HepG2 (cell line): ENCODE data around the gene RBPJ. TPM values are rescaled to one million over a fixed set of nuclear protein-coding genes. Genes with fewer than 3 reads are reported as not detected.

Experiments
- ATAC-seq: fragments of 200-7000 bp; cut with Tn5 transposase; 3 replicates; pipeline ENCODE4 v1.9.1; 2020; ENCODE audit warnings: mild to moderate bottlenecking, moderate library complexity
- BruUV-seq: library from RNA; stranded (reverse); fragments of 400-500 nt; replicated peaks from 2 replicates; lab custom pipeline; 2021; lab: Mats Ljungman, UMichigan
- CTCF ChIA-PET: fragments of 300-600 bp; formaldehyde crosslinking; extraction: SDS; loops from one replicate; lab custom pipeline; 2021; ENCODE audit warnings: low total read pairs, inconsistent platforms, low intra/inter-chr PET ratio; lab: Yijun Ruan, JAX
- POLR2A ChIA-PET: fragments of 350-600 bp; sonication (Branson Sonifier 250); formaldehyde crosslinking; loops from one replicate; lab custom pipeline; 2020; ENCODE audit warnings: antibody characterized with exemption, inconsistent platforms; lab: Yijun Ruan, JAX
- DNase-seq: peaks from one replicate; pipeline ENCODE4 v3.0.0-alpha.2; 2015; ENCODE audit warnings: low spot score
- FAIRE-seq: peaks from 3 replicates; lab custom pipeline; 2011; peaks lifted over from hg19 to GRCh38; lab: Jason Lieb, UNC
- H2AFZ ChIP-seq: one replicate; pipeline ENCODE4 v1.6.1; 2011; ENCODE audit warnings: low read length, inconsistent platforms
- H3K27ac ChIP-seq: fragments of 300-600 bp; 3 replicates; pipeline ENCODE4 v1.8.0; 2011; ENCODE audit warnings: mixed run types, mild to moderate bottlenecking, mixed read lengths, low read length, inconsistent platforms; ENCODE audit not compliant: insufficient read depth; ENCODE audit errors: extremely low read length
- H3K27me3 ChIP-seq, 2 experiments: fragments of 200-600 bp in 1 of 2; 2 replicates in 1 of 2; 3 replicates in 1 of 2; pipeline versions ENCODE4 v1.6.0 to v1.8.0; 2011; ENCODE audit warnings: low read length in 2 of 2, mild to moderate bottlenecking in 2 of 2, moderate library complexity in 2 of 2, inconsistent platforms in 1 of 2; ENCODE audit not compliant: insufficient read depth in 2 of 2, control insufficient read depth in 1 of 2
- H3K36me3 ChIP-seq, 2 experiments: fragments of 200-600 bp in 1 of 2; replicated peaks in 1 of 2; 2 replicates in 1 of 2; 3 replicates in 1 of 2; pipeline versions ENCODE4 v1.5.1 to v1.8.0; 2011; ENCODE audit warnings: low read length in 2 of 2, inconsistent platforms in 1 of 2; ENCODE audit not compliant: insufficient read depth in 2 of 2, control insufficient read depth in 1 of 2
- H3K4me1 ChIP-seq: 2 replicates; pipeline ENCODE4 v1.5.1; 2012; ENCODE audit warnings: low read length, inconsistent platforms; ENCODE audit not compliant: insufficient read depth
- H3K4me2 ChIP-seq: 2 replicates; pipeline ENCODE4 v1.6.0; 2011; ENCODE audit warnings: low read depth, low read length, inconsistent platforms
- H3K4me3 ChIP-seq, 3 experiments: fragments of 200-600 bp in 1 of 3; sonication (generic), shearing (Covaris generic) in 1 of 3; replicated peaks in 1 of 3; 2 replicates each; pipeline ENCODE4 v1.5.1; 2011 to 2016; ENCODE audit warnings: low read length in 3 of 3, inconsistent platforms in 2 of 3, low read depth in 2 of 3, mild to moderate bottlenecking in 2 of 3, control low read depth in 1 of 3, mixed read lengths in 1 of 3; ENCODE audit not compliant: insufficient read depth in 1 of 3
- H3K79me2 ChIP-seq: one replicate; pipeline ENCODE4 v1.6.1; 2011; ENCODE audit warnings: low read length, inconsistent platforms; ENCODE audit not compliant: insufficient read depth
- H3K9ac ChIP-seq: 2 replicates; pipeline ENCODE4 v1.6.0; 2011; ENCODE audit warnings: mild to moderate bottlenecking, low read depth, low read length, inconsistent platforms; ENCODE audit not compliant: insufficient read depth
- H3K9me3 ChIP-seq: 2 replicates; pipeline ENCODE4 v1.5.1; 2012; ENCODE audit warnings: mild to moderate bottlenecking, low read length
- H4K20me1 ChIP-seq: 2 replicates; pipeline ENCODE4 v1.6.0; 2011; ENCODE audit warnings: inconsistent platforms, mild to moderate bottlenecking, low read length, moderate library complexity; ENCODE audit not compliant: insufficient read depth
- CAMTA2 ChIP-seq: sonication (generic); formaldehyde crosslinking; IDR thresholded peaks from 2 replicates; pipeline ENCODE4 v1.4.0; 2020; ENCODE audit warnings: mild to moderate bottlenecking, missing genetic modification reagents, borderline replicate concordance
- FOXA1 ChIP-seq, 2 experiments: fragments of 450-650 bp in 1 of 2; sonication (generic) in 1 of 2; formaldehyde crosslinking in 1 of 2; IDR thresholded peaks; 2 replicates each; pipeline versions ENCODE4 v1.4.0 to v1.6.1; 2016 to 2020; ENCODE audit warnings: missing genetic modification reagents in 1 of 2
- FOXA3 ChIP-seq: IDR thresholded peaks from 2 replicates; pipeline ENCODE4 v1.6.1; 2016; ENCODE audit warnings: missing genetic modification reagents, missing compliant biosample characterization
- FOXK2 ChIP-seq: fragments of 450-650 bp; IDR thresholded peaks from 2 replicates; pipeline ENCODE4 v1.6.1; 2016
- MEF2D ChIP-seq: sonication (generic); formaldehyde crosslinking; IDR thresholded peaks from 2 replicates; pipeline ENCODE4 v1.5.1; 2020; ENCODE audit warnings: mild to moderate bottlenecking, missing genetic modification reagents
- NFYC ChIP-seq: IDR thresholded peaks from 2 replicates; pipeline ENCODE4 v1.6.1; 2016; ENCODE audit warnings: missing genetic modification reagents, missing compliant biosample characterization
- NONO ChIP-seq, 2 experiments: fragments of 450-650 bp in 1 of 2; sonication (generic) in 1 of 2; formaldehyde crosslinking in 1 of 2; IDR thresholded peaks in 1 of 2; conservative IDR thresholded peaks in 1 of 2; 2 replicates each; pipeline versions ENCODE4 v1.6.1 to v1.8.0; 2017 to 2022; ENCODE audit warnings: mild to moderate bottlenecking in 1 of 2, missing genetic modification reagents in 1 of 2, moderate library complexity in 1 of 2
- POLR2AphosphoS2 ChIP-seq: IDR thresholded peaks from 2 replicates; pipeline ENCODE4 v1.6.1; 2011; ENCODE audit warnings: low read depth, low read length, improper control_type of control experiment
- SP5 ChIP-seq: IDR thresholded peaks from 2 replicates; pipeline ENCODE4 v1.6.1; 2016; ENCODE audit warnings: low read depth, borderline replicate concordance
- TAF15 ChIP-seq: fragments of 200-400 bp; formaldehyde crosslinking; IDR thresholded peaks from one replicate; pipeline ENCODE4 v1.6.1; 2018; ENCODE audit warnings: mild to moderate bottlenecking, low read depth, low read length; ENCODE audit not compliant: poor library complexity, severe bottlenecking
- ZBTB33 ChIP-seq: sonication (generic); formaldehyde crosslinking; IDR thresholded peaks from 2 replicates; pipeline ENCODE4 v1.4.0; 2020; ENCODE audit warnings: missing genetic modification reagents
- ZNF331 ChIP-seq: sonication (generic); formaldehyde crosslinking; IDR thresholded peaks from 2 replicates; pipeline ENCODE4 v1.4.0; 2020; ENCODE audit warnings: missing genetic modification reagents
- ZNF468 ChIP-seq: sonication (generic); formaldehyde crosslinking; IDR thresholded peaks from 2 replicates; pipeline ENCODE4 v1.8.0; 2022; ENCODE audit warnings: mild to moderate bottlenecking, moderate library complexity, missing genetic modification reagents
- ZNF660 ChIP-seq: sonication (generic); formaldehyde crosslinking; IDR thresholded peaks from 2 replicates; pipeline ENCODE4 v1.5.1; 2020; ENCODE audit warnings: mild to moderate bottlenecking, low read depth, missing genetic modification reagents, borderline replicate concordance
- WGBS: methylation state at CpG from one replicate; pipeline ENCODE4 v1.1.6; 2017; ENCODE audit warnings: low lambda C conversion rate; 5-methylcytosine and 5-hydroxymethylcytosine counted together
- in situ Hi-C: cut with HindIII; loops from 2 replicates; pipeline ENCODE4 v1.10.0; 2017; ENCODE audit warnings: low pct_unique_long_range_greater_than_20kb; ENCODE audit not compliant: extremely low pct_ligation_motif_present
- intact Hi-C: fragments of 100-400 bp; cut with micrococcal nuclease; formaldehyde crosslinking; loops from one replicate; pipeline ENCODE4 v1.10.0; 2022; ENCODE audit not compliant: unreplicated experiment
- polyA plus RNA-seq, 8 experiments: library from polyadenylated mRNA; depleted of rRNA in 3 of 8; stranded (reverse) in 7 of 8; unstranded in 1 of 8; fragments of >200 nt; fragmentation: Illumina TruSeq in 4 of 8; extraction: Trizol in 4 of 8; gene quantifications; 2 replicates each; pipeline versions ENCODE4 v1.2.1 to v1.2.3, GENCODE V29; 2011 to 2016; ENCODE audit warnings: low read depth in 4 of 8, missing spikeins in 1 of 8, mixed read lengths in 1 of 8; ENCODE audit not compliant: insufficient read depth in 1 of 8
- total RNA-seq, 5 experiments: library from RNA; depleted of rRNA; stranded (reverse); fragments of >200 nt; fragmentation: Illumina TruSeq; extraction: Trizol; gene quantifications; 2 replicates each; pipeline ENCODE4 v1.2.3, GENCODE V29; 2016; ENCODE audit warnings: low read depth in 1 of 5

Gene RBPJ
- total and polyA plus RNA-seq, 2 of the 13 experiments (the other 11 are each of a cell fraction or from before 2014, with no cell fraction given): 25.9 to 33.2 TPM

GRCh38 chr4:26482508-26483462, 162.0 kb downstream of the RBPJ start:
- Histone ChIP-seq H3K4me3 (no peak overlapping the region), H3K36me3 (no peaks in the 10 kb centered on the region), H3K27me3 (peaks cover 0 to 10% of the 10 kb centered on the region in 2 experiments; a peak in 1 of 5 replicates), H3K4me1 (no peaks in the 10 kb centered on the region), H3K4me2 (no peak overlapping the region), H4K20me1 (no peaks in the 10 kb centered on the region), H3K27ac (no peak overlapping the region), H2AFZ (no peak overlapping the region), H3K79me2 (no peaks in the 10 kb centered on the region), H3K9me3 (no peaks in the 10 kb centered on the region), H3K9ac (no peak overlapping the region)
- DNase-seq (no peak), FAIRE-seq (no peak), ATAC-seq (peak; percentile 71)
- WGBS: 28% methylated on average over 3 of the region's 3 CpGs
- POLR2A ChIA-PET: no interaction called here
- in situ Hi-C loops (no loop called here), intact Hi-C loops (no loop called here)
- no peak for TF ChIP-seq TAF15
- no peak for TF ChIP-seq FOXA1 (IDR thresholded peaks at IDR 0.05)
- peak; percentile 53 for TF ChIP-seq FOXA1 (CRISPR knock-in tag; IDR thresholded peaks at IDR 0.05)
- peak; percentile 77 for TF ChIP-seq FOXA3
- no TSS peak for BruUV-seq
- CTCF ChIA-PET: no interaction called here

GRCh38 chr4:26484032-26484515, 163.3 kb downstream of the RBPJ start:
- Histone ChIP-seq H3K4me3 (no peak overlapping the region), H3K9me3 (no peaks in the 10 kb centered on the region), H3K27me3 (peaks cover 0 to 10% of the 10 kb centered on the region in 2 experiments; a peak in 3 of 5 replicates), H3K4me1 (no peaks in the 10 kb centered on the region), H3K9ac (no peak overlapping the region), H2AFZ (no peak overlapping the region), H3K27ac (no peak overlapping the region), H3K36me3 (no peaks in the 10 kb centered on the region), H3K79me2 (no peaks in the 10 kb centered on the region), H4K20me1 (no peaks in the 10 kb centered on the region), H3K4me2 (no peak overlapping the region)
- ATAC-seq (no peak), DNase-seq (no peak), FAIRE-seq (no peak)
- WGBS: 3% methylated on average over 2 of the region's 2 CpGs
- in situ Hi-C loops: no loop called here
- POLR2A ChIA-PET: no interaction called here
- no TSS peak for BruUV-seq
- CTCF ChIA-PET: no interaction called here
- intact Hi-C loops: no loop called here
- TF ChIP-seq ZNF660 (CRISPR knock-in tag): no peak
- TF ChIP-seq POLR2AphosphoS2: no peak
- no peak for TF ChIP-seq ZNF331 (CRISPR knock-in tag)
- TF ChIP-seq SP5 (CRISPR knock-in tag): no peak
- no peak for TF ChIP-seq ZNF468 (CRISPR knock-in tag)
- no peak for TF ChIP-seq CAMTA2 (CRISPR knock-in tag)
- TF ChIP-seq NFYC (CRISPR knock-in tag): no peak
- no peak for TF ChIP-seq MEF2D
- no peak for TF ChIP-seq NONO (IDR thresholded peaks at IDR 0.05)
- no peak for TF ChIP-seq NONO (CRISPR knock-in tag; conservative IDR thresholded peaks at IDR 0.05)
- no peak for TF ChIP-seq FOXK2
- TF ChIP-seq ZBTB33 (CRISPR knock-in tag): no peak
